ENCODE data around the gene PAOX. TPM values are rescaled to one million over a fixed set of nuclear protein-coding genes. Genes with fewer than 3 reads are reported as not detected.

The PAOX gene
- total and polyA plus RNA-seq, 2 donors from 2014 or later, result 7.0 to 14.4 TPM

- no peaks in the 10 kb centered on the region for H3K9me3 ChIP-seq (ENCODE audit: control insufficient read depth in 2 of 3, insufficient read depth in 1 of 3, low read length in 3 of 3)
- H3K27ac ChIP-seq (ENCODE audit: low read depth in 2 of 2, low read length in 2 of 2), result no peak overlapping the region
- H3K27me3 ChIP-seq (ENCODE audit: control insufficient read depth, insufficient read depth, low read length), result no peaks in the 10 kb centered on the region
- no peak overlapping the region for H3K9ac ChIP-seq (ENCODE audit: low read length in 3 of 3)
- intact Hi-C loops (cut with DNase I), result no loop called here
- peaks cover 0 to 8% (median 3%) of the 10 kb centered on the region in 3 donors for H3K4me1 ChIP-seq (ENCODE audit: control insufficient read depth in 2 of 3, insufficient read depth in 2 of 3, low read depth in 1 of 3, low read length in 3 of 3)
- peak in 1 of 5 donors; percentile 64 for DNase-seq
- TF ChIP-seq CTCF (IDR thresholded peaks at IDR 0.05; ENCODE audit: borderline replicate concordance, extremely low read depth, insufficient read depth), result no peak
- peaks cover 0 to 33% (median 24%) of the 10 kb centered on the region in 3 donors for H3K36me3 ChIP-seq (ENCODE audit: control insufficient read depth in 2 of 3, insufficient read depth in 3 of 3, low read length in 3 of 3)
- no peak overlapping the region for H3K4me3 ChIP-seq (ENCODE audit: low read length in 3 of 3)
- no peak for FAIRE-seq
These were observed 20.1 kb downstream of the PAOX start for GRCh38 chr10:133399123-133399601.

DNA sequence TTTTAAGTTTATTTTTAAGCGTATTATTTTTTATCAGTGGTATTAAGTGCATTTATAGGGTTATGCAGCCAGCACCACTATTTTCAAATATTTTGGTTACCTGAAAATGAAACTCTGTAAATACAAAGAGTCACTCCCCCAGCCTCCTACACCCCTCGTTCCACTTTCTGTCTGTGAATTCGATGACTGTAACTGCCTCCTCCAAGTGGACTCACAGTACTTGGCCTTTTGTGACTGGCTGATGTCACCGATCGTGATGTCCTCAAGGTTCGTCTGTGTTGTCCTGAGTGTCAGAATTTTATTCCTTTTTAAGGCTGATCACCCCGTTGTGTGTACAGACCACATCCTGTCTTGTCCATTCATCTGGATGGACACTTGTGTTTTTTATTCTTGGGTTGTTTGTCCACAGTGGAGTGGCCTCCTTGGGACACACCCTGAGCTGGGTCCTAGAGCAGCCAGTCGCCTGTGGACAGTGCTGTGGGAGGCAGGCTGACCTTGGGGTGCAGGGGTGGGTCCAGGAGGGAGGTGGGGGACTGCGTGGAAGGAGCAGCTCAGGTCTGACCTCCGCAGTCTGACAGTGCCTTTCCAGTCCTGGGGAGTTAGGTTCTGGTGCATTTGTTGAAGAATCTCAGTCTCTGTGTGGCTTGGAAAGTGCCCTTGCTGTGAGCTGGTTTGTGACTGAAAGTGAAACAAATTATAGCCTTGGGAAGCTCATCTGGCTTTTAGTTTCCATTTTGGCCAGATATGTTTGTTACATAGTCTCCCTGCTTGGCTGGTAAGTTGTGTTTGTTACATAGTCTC is 21.8 kb downstream of the PAOX start:
- no peak for FAIRE-seq
- H3K27ac ChIP-seq (ENCODE audit: low read depth in 2 of 2, low read length in 2 of 2), result no peak overlapping the region
- TF ChIP-seq CTCF (IDR thresholded peaks at IDR 0.05; ENCODE audit: borderline replicate concordance, extremely low read depth, insufficient read depth), result no peak
- peak in 1 of 5 donors; percentile 62 for DNase-seq
- H3K36me3 ChIP-seq (ENCODE audit: control insufficient read depth in 2 of 3, insufficient read depth in 3 of 3, low read length in 3 of 3), result peaks cover 0 to 42% (median 26%) of the 10 kb centered on the region in 3 donors
- no peak overlapping the region for H3K9ac ChIP-seq (ENCODE audit: low read length in 3 of 3)
- no peaks in the 10 kb centered on the region for H3K9me3 ChIP-seq (ENCODE audit: control insufficient read depth in 2 of 3, insufficient read depth in 1 of 3, low read length in 3 of 3)
- intact Hi-C loops (cut with DNase I), result no loop called here
- H3K4me1 ChIP-seq (ENCODE audit: control insufficient read depth in 2 of 3, insufficient read depth in 2 of 3, low read depth in 1 of 3, low read length in 3 of 3), result no peaks in the 10 kb centered on the region
- H3K4me3 ChIP-seq (ENCODE audit: low read length in 3 of 3), result no peak overlapping the region
- H3K27me3 ChIP-seq (ENCODE audit: control insufficient read depth, insufficient read depth, low read length), result no peaks in the 10 kb centered on the region

- H3K9me3 ChIP-seq (ENCODE audit: control insufficient read depth in 2 of 3, insufficient read depth in 1 of 3, low read length in 3 of 3), result no peaks in the 10 kb centered on the region
- H3K27me3 ChIP-seq (ENCODE audit: control insufficient read depth, insufficient read depth, low read length), result no peaks in the 10 kb centered on the region
- H3K36me3 ChIP-seq (ENCODE audit: control insufficient read depth in 2 of 3, insufficient read depth in 3 of 3, low read length in 3 of 3), result peaks cover 0 to 42% (median 22%) of the 10 kb centered on the region in 3 donors
- H3K4me1 ChIP-seq (ENCODE audit: control insufficient read depth in 2 of 3, insufficient read depth in 2 of 3, low read depth in 1 of 3, low read length in 3 of 3), result no peaks in the 10 kb centered on the region
- H3K9ac ChIP-seq (ENCODE audit: low read length in 3 of 3), result no peak overlapping the region
- H3K27ac ChIP-seq (ENCODE audit: low read depth in 2 of 2, low read length in 2 of 2), result no peak overlapping the region
- DNase-seq (peak in 1 of 5 donors; percentile 64), FAIRE-seq (no peak)
- no peak for TF ChIP-seq CTCF (IDR thresholded peaks at IDR 0.05; ENCODE audit: borderline replicate concordance, extremely low read depth, insufficient read depth)
- H3K4me3 ChIP-seq (ENCODE audit: low read length in 3 of 3), result no peak overlapping the region
- intact Hi-C loops (cut with DNase I), result no loop called here
These were observed 22.4 kb downstream of the PAOX start for GRCh38 chr10:133401500-133401899.

Data from kidney (tissue), 14 donors.